PFSK-1 (cell line): ENCODE results near the gene CFAP74.

Experiments used
- POLR2AphosphoS5 ChIP-seq: IDR thresholded peaks from 2 replicates; pipeline ENCODE4 v1.6.1; 2012; ENCODE audit warnings: low read depth, mild to moderate bottlenecking, control low read depth, low read length, moderate library complexity
- REST ChIP-seq, 2 experiments: IDR thresholded peaks; 2 replicates each; pipeline versions ENCODE4 v1.6.1 to v1.8.0; 2011 to 2012; ENCODE audit warnings: low read depth in 2 of 2, low read length in 2 of 2, control low read depth in 1 of 2, inconsistent platforms in 1 of 2, mild to moderate bottlenecking in 1 of 2, moderate library complexity in 1 of 2; ENCODE audit not compliant: insufficient read depth in 1 of 2

GRCh38 chr1:1976031-1976430 is 27.6 kb downstream of the CFAP74 start:
- TF ChIP-seq POLR2AphosphoS5 (no peak), REST (IDR thresholded peaks at IDR 0.05; ENCODE audit: insufficient read depth in 1 of 2, low read depth in 2 of 2, low read length in 2 of 2) (no peak)
